ENCODE measurements around the gene FANCM. TPM values are rescaled to one million over a fixed set of nuclear protein-coding genes. Genes with fewer than 3 reads are reported as not detected.
"Not testable (repeated sequence)": the region's sequence is repeated elsewhere in the genome, so short reads cannot be mapped to it uniquely, and the experiment has no call there.

The FANCM gene
- total RNA-seq, 1 donor from 2014 or later: 13.4 TPM

DNA sequence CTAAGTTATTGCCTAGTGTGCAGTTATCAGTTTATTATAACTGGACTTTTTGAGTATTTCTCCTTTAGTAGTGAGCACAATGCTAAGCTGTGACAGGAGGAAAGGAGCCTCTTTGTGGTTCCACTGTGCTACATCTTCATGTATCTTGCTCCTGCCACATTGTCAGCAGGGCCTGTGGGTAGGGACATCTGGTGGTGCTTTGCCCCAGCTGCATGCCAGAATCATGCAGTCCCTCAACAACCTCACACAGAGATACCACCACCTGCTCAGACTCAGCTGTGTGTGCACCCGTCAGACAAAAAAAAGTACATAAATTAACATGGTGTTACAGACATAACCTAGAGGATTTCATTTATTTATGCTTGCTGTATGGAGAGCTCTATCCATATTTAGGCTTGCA lies 66.2 kb downstream of the FANCM start:
- no peak for TF ChIP-seq CTCF (IDR thresholded peaks at IDR 0.05)
- no peak for DNase-seq
- Mint-ChIP-seq H3K27me3 (no peaks in the 10 kb centered on the region), H3K4me1 (no peaks in the 10 kb centered on the region), H3K36me3 (ENCODE audit: low read depth) (peaks cover 40% of the 10 kb centered on the region), H3K4me3 (no peak overlapping the region), H3K27ac (no peak overlapping the region), H3K9me3 (no peaks in the 10 kb centered on the region)
- intact Hi-C loops (cut with micrococcal nuclease): no loop called here
- ATAC-seq (ENCODE audit: low read depth): no peak
- ChIA-PET POLR2A (no interaction called here), CTCF (interaction anchor here (1.0 kb wide), 1 partner anchor 17 kb away, joined by 3 read pairs; no protein-coding TSS in a partner anchor)

DNA sequence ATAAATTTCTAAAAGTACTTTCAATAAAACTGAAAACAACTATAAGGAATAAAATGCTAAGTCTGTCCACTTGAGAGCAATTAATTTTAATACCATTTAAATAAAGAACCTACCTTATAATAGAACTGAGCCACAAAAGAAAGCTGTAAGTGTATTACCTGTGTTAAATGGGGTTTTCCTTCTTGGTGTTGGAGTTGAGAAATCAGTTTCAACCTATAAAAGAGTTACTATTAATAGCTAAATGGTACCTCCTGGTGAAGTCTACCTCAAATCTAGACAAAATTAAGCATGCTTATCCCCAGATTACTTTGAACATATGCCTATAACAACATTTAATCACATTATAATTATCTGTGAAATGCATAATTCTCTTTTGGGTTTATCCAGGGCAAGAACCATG lies 68.5 kb downstream of the FANCM start:
- POLR2A ChIA-PET: no interaction called here
- H3K27ac Mint-ChIP-seq: no peak overlapping the region
- H3K4me3 Mint-ChIP-seq: no peak overlapping the region
- intact Hi-C loops (cut with micrococcal nuclease): no loop called here
- ATAC-seq (ENCODE audit: low read depth) (no peak), DNase-seq (no peak)
- no peaks in the 10 kb centered on the region for H3K27me3 Mint-ChIP-seq
- TF ChIP-seq CTCF (IDR thresholded peaks at IDR 0.05): no peak
- no peaks in the 10 kb centered on the region for H3K9me3 Mint-ChIP-seq
- CTCF ChIA-PET: no interaction called here
- peaks cover 50% of the 10 kb centered on the region for H3K36me3 Mint-ChIP-seq (ENCODE audit: low read depth)
- H3K4me1 Mint-ChIP-seq: no peaks in the 10 kb centered on the region

- H3K36me3 Mint-ChIP-seq (ENCODE audit: low read depth): peaks cover 74% of the 10 kb centered on the region
- H3K9me3 Mint-ChIP-seq: no peaks in the 10 kb centered on the region
- DNase-seq: no peak
- H3K4me3 Mint-ChIP-seq: no peak overlapping the region
- POLR2A ChIA-PET: no interaction called here
- H3K27ac Mint-ChIP-seq: no peak overlapping the region
- ATAC-seq (ENCODE audit: low read depth): no peak
- intact Hi-C loops (cut with micrococcal nuclease): no loop called here
- no peaks in the 10 kb centered on the region for H3K4me1 Mint-ChIP-seq
- TF ChIP-seq CTCF (IDR thresholded peaks at IDR 0.05): no peak
- H3K27me3 Mint-ChIP-seq: no peaks in the 10 kb centered on the region
- CTCF ChIA-PET: no interaction called here
Measured at GRCh38 chr14:45210159-45210558, 74.4 kb downstream of the FANCM start.

DNA sequence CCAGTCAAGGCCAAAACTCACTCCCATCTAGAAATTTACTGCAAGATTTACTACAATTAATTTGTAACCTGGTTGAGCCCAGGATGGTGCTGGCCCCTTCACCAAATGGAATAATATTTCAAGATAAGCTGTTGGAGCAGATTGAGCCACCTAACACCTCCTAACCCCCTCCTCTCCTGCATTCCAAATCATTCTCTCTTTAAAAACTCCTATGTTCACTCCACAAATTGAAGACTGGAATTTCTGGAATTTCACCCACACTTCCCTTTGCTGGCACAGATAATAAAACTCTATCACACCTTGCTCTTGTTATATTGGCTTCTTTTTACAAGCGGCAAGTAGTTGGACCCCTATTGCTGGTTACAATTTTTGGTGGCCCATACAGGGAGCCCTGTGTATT lies 75.6 kb downstream of the FANCM start:
- ChIA-PET CTCF (no interaction called here), POLR2A (no interaction called here)
- no peak for TF ChIP-seq CTCF (IDR thresholded peaks at IDR 0.05)
- no peak for DNase-seq
- intact Hi-C loops (cut with micrococcal nuclease): no loop called here
- Mint-ChIP-seq H3K27me3 (no peaks in the 10 kb centered on the region), H3K36me3 (ENCODE audit: low read depth) (peaks cover 67% of the 10 kb centered on the region), H3K4me3 (no peak overlapping the region), H3K27ac (no peak overlapping the region), H3K4me1 (no peaks in the 10 kb centered on the region), H3K9me3 (no peaks in the 10 kb centered on the region)
- ATAC-seq (ENCODE audit: low read depth): no peak

DNA sequence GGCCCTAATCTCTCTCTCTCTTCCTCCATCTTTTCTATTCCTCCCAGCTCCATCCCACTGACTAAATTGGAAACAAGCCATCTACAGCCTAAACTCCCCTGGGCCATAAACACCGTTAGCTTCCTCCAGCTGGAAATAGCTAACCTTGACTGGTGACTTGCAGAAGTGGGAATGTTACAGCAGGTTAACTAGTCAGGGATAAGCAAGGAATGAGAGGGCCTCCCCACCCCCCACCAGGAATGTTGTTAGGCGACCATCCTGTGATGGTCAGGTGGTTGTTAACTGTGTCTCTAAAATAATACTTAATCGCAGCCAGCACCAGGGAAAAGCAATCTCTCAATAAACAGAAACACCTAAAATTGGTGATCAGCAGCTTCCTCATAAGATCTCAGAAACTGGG lies 76.5 kb downstream of the FANCM start:
- DNase-seq (no peak), ATAC-seq (ENCODE audit: low read depth) (no peak)
- Mint-ChIP-seq H3K27me3 (no peaks in the 10 kb centered on the region), H3K9me3 (no peaks in the 10 kb centered on the region), H3K36me3 (ENCODE audit: low read depth) (peaks cover 67% of the 10 kb centered on the region), H3K27ac (no peak overlapping the region), H3K4me1 (no peaks in the 10 kb centered on the region), H3K4me3 (no peak overlapping the region)
- ChIA-PET CTCF (no interaction called here), POLR2A (no interaction called here)
- no peak for TF ChIP-seq CTCF (IDR thresholded peaks at IDR 0.05)
- intact Hi-C loops (cut with micrococcal nuclease): no loop called here

- ATAC-seq (ENCODE audit: low read depth); intact Hi-C loops (cut with micrococcal nuclease); DNase-seq; H3K27ac Mint-ChIP-seq; H3K4me3 Mint-ChIP-seq; H3K27me3 Mint-ChIP-seq; POLR2A ChIA-PET; CTCF ChIA-PET; H3K9me3 Mint-ChIP-seq; H3K4me1 Mint-ChIP-seq: not testable (repeated sequence)
- H3K36me3 Mint-ChIP-seq (ENCODE audit: low read depth): peaks cover 71% of the 10 kb centered on the region
Measured at GRCh38 chr14:45213716-45214115, 78.0 kb downstream of the FANCM start.

DNA sequence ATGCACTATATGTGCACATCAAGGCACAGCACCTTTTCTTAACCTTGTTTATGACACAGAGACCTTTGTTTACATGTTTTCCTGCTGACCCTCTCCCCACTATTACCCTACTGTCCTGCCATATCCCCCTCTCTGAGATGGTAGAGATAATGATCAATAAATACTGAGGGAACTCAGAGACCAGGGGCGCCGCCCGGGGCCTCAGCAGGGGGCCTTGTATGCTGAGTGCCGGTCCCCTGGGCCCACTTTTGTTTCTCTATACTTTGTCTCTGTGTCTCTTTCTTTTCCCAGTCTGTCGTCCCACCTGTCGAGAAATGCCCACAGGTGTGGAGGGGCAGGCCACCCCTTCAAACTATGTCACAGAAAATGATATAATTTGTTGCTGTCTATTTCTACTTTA lies 78.6 kb downstream of the FANCM start:
- H3K27ac Mint-ChIP-seq; ATAC-seq (ENCODE audit: low read depth); H3K27me3 Mint-ChIP-seq; DNase-seq; intact Hi-C loops (cut with micrococcal nuclease); POLR2A ChIA-PET; H3K4me3 Mint-ChIP-seq; CTCF ChIA-PET; H3K4me1 Mint-ChIP-seq; H3K9me3 Mint-ChIP-seq: not testable (repeated sequence)
- H3K36me3 Mint-ChIP-seq (ENCODE audit: low read depth): peaks cover 71% of the 10 kb centered on the region
